H9 (cell line): ENCODE results near the gene ARL17A. TPM values are rescaled to one million over a fixed set of nuclear protein-coding genes. Genes with fewer than 3 reads are reported as not detected.
"Not testable (repeated sequence)": the region's sequence is repeated elsewhere in the genome, so short reads cannot be mapped to it uniquely, and the experiment has no call there.

Source experiments
- DNase-seq: peaks from one replicate; pipeline ENCODE4 v3.0.0-alpha.2; 2017
- H2AFZ ChIP-seq: one replicate; pipeline ENCODE4 v1.6.1; 2013; ENCODE audit warnings: mild to moderate bottlenecking, low read length, control low read depth, moderate library complexity
- H2AK5ac ChIP-seq: 2 replicates; pipeline ENCODE4 v1.6.1; 2013; ENCODE audit warnings: low read length, control low read depth, mixed read lengths; ENCODE audit not compliant: insufficient read length
- H2BK120ac ChIP-seq: one replicate; pipeline ENCODE4 v1.6.1; 2013; ENCODE audit warnings: low read depth, mild to moderate bottlenecking, low read length, control low read depth, inconsistent platforms; ENCODE audit not compliant: poor library complexity, severe bottlenecking
- H2BK12ac ChIP-seq: 2 replicates; pipeline ENCODE4 v1.6.1; 2013; ENCODE audit warnings: low read length, control low read depth, mixed read lengths, low read depth; ENCODE audit not compliant: insufficient read length
- H2BK15ac ChIP-seq: 2 replicates; pipeline ENCODE4 v1.6.1; 2013; ENCODE audit warnings: low read depth, low read length, control low read depth
- H2BK20ac ChIP-seq: one replicate; pipeline ENCODE4 v1.6.1; 2013; ENCODE audit warnings: low read depth, mild to moderate bottlenecking, low read length, control low read depth, inconsistent platforms; ENCODE audit not compliant: poor library complexity, severe bottlenecking
- H2BK5ac ChIP-seq: 2 replicates; pipeline ENCODE4 v1.6.1; 2013; ENCODE audit warnings: low read length, control low read depth, mixed read lengths; ENCODE audit not compliant: insufficient read length
- H3K14ac ChIP-seq: 2 replicates; pipeline ENCODE4 v1.6.1; 2013; ENCODE audit warnings: low read length, control low read depth; ENCODE audit not compliant: insufficient read depth
- H3K18ac ChIP-seq: 2 replicates; pipeline ENCODE4 v1.6.1; 2013; ENCODE audit warnings: low read depth, mild to moderate bottlenecking, mixed read lengths, low read length, control low read depth; ENCODE audit not compliant: insufficient read length
- H3K23ac ChIP-seq: 2 replicates; pipeline ENCODE4 v1.6.1; 2013; ENCODE audit warnings: low read length, control low read depth, mixed read lengths, low read depth; ENCODE audit not compliant: insufficient read length
- H3K23me2 ChIP-seq: 2 replicates; pipeline ENCODE4 v1.6.1; 2013; ENCODE audit warnings: low read depth, mild to moderate bottlenecking, mixed read lengths, low read length, control low read depth; ENCODE audit not compliant: insufficient read length, poor library complexity, severe bottlenecking
- H3K27ac ChIP-seq: 2 replicates; pipeline ENCODE4 v1.5.1; 2013; ENCODE audit warnings: low read length, control low read depth, mixed read lengths, low read depth; ENCODE audit not compliant: insufficient read length
- H3K27me3 ChIP-seq: 2 replicates; pipeline ENCODE4 v1.6.1; 2013; ENCODE audit warnings: low read length, control low read depth, inconsistent platforms; ENCODE audit not compliant: insufficient read depth
- H3K4ac ChIP-seq: 2 replicates; pipeline ENCODE4 v1.6.1; 2013; ENCODE audit warnings: low read depth, mild to moderate bottlenecking, control low read depth, inconsistent platforms, low read length, moderate library complexity
- H3K4me1 ChIP-seq: 2 replicates; pipeline ENCODE4 v1.6.1; 2013; ENCODE audit warnings: low read length, control low read depth, inconsistent platforms; ENCODE audit not compliant: insufficient read depth
- H3K4me2 ChIP-seq: 2 replicates; pipeline ENCODE4 v1.6.1; 2013; ENCODE audit warnings: low read length, control low read depth, mixed read lengths; ENCODE audit not compliant: insufficient read length, insufficient read depth
- H3K56ac ChIP-seq: 2 replicates; pipeline ENCODE4 v1.6.1; 2013; ENCODE audit warnings: low read depth, mild to moderate bottlenecking, mixed read lengths, low read length, control low read depth; ENCODE audit not compliant: insufficient read length
- H3K79me1 ChIP-seq: 2 replicates; pipeline ENCODE4 v1.6.1; 2013; ENCODE audit warnings: low read depth, mild to moderate bottlenecking, moderate library complexity, low read length, control low read depth, inconsistent platforms; ENCODE audit not compliant: insufficient read depth, poor library complexity, severe bottlenecking
- H3K79me2 ChIP-seq: 2 replicates; pipeline ENCODE4 v1.6.1; 2013; ENCODE audit warnings: low read length, control low read depth, inconsistent platforms; ENCODE audit not compliant: insufficient read depth
- H3K9ac ChIP-seq: 2 replicates; pipeline ENCODE4 v1.6.1; 2013; ENCODE audit warnings: low read length, control low read depth, mixed read lengths; ENCODE audit not compliant: insufficient read length; ENCODE audit errors: extremely low read depth
- H3K9me3 ChIP-seq: one replicate; pipeline ENCODE4 v1.6.1; 2013; ENCODE audit warnings: low read depth, low read length, inconsistent platforms; ENCODE audit not compliant: control insufficient read depth
- H3T11ph ChIP-seq: one replicate; pipeline ENCODE4 v1.6.1; 2013; ENCODE audit warnings: mild to moderate bottlenecking, low read length, control low read depth, inconsistent platforms
- H4K20me1 ChIP-seq: one replicate; pipeline ENCODE4 v1.6.1; 2013; ENCODE audit not compliant: control insufficient read depth, insufficient read length, insufficient read depth
- H4K5ac ChIP-seq: 2 replicates; pipeline ENCODE4 v1.6.1; 2013; ENCODE audit warnings: low read depth, mild to moderate bottlenecking, mixed read lengths, low read length, control low read depth; ENCODE audit not compliant: insufficient read length
- H4K8ac ChIP-seq: replicated peaks from 2 replicates; pipeline ENCODE4 v1.6.1; 2013; ENCODE audit warnings: low read length, control low read depth, mixed read lengths, low read depth; ENCODE audit not compliant: insufficient read length
- H4K91ac ChIP-seq: 2 replicates; pipeline ENCODE4 v1.6.1; 2013; ENCODE audit warnings: low read depth, mild to moderate bottlenecking, moderate library complexity, mixed read lengths, low read length, control low read depth; ENCODE audit not compliant: insufficient read length
- H3K27ac Mint-ChIP-seq, 3 experiments: 2 replicates in 2 of 3; 3 replicates in 1 of 3; pipeline ENCODE4 v1.8.0; 2020 to 2021; ENCODE audit warnings: mixed read lengths in 3 of 3, mild to moderate bottlenecking in 1 of 3, moderate library complexity in 1 of 3
- H3K27me3 Mint-ChIP-seq: 2 replicates; pipeline ENCODE4 v1.8.0; 2021; ENCODE audit warnings: low read depth, mild to moderate bottlenecking, moderate library complexity, mixed read lengths
- H3K36me3 Mint-ChIP-seq, 3 experiments: 2 replicates in 2 of 3; 3 replicates in 1 of 3; pipeline ENCODE4 v1.8.0; 2020 to 2021; ENCODE audit warnings: low read depth in 3 of 3, mixed read lengths in 3 of 3; ENCODE audit not compliant: insufficient read depth in 1 of 3
- H3K4me1 Mint-ChIP-seq, 2 experiments: 2 replicates each; pipeline ENCODE4 v1.8.0; 2020; ENCODE audit warnings: mixed read lengths in 2 of 2
- H3K4me3 Mint-ChIP-seq, 2 experiments: 2 replicates in 1 of 2; 3 replicates in 1 of 2; pipeline ENCODE4 v1.8.0; 2020 to 2021; ENCODE audit warnings: mild to moderate bottlenecking in 2 of 2, mixed read lengths in 2 of 2, moderate library complexity in 1 of 2
- H3K9me3 Mint-ChIP-seq, 2 experiments: 2 replicates in 1 of 2; 3 replicates in 1 of 2; pipeline ENCODE4 v1.8.0; 2020; ENCODE audit warnings: mild to moderate bottlenecking in 2 of 2, mixed read lengths in 2 of 2, moderate library complexity in 1 of 2
- WGBS: extraction: QIAGEN DNeasy Blood & Tissue Kit; methylation state at CpG from one replicate; pipeline ENCODE4 v1.1.7; 2013; ENCODE audit warnings: missing lambda C conversion rate, low lambda C conversion rate, mixed read lengths; ENCODE audit not compliant: insufficient read length; ENCODE audit errors: extremely low coverage; 5-methylcytosine and 5-hydroxymethylcytosine counted together
- total RNA-seq: library from RNA; stranded (reverse); gene quantifications from 2 replicates; pipeline ENCODE4 v1.2.1, GENCODE V29; 2021

Gene ARL17A
- total RNA-seq, 1 experiment from 2014 or later, result 12.2 TPM

DNA sequence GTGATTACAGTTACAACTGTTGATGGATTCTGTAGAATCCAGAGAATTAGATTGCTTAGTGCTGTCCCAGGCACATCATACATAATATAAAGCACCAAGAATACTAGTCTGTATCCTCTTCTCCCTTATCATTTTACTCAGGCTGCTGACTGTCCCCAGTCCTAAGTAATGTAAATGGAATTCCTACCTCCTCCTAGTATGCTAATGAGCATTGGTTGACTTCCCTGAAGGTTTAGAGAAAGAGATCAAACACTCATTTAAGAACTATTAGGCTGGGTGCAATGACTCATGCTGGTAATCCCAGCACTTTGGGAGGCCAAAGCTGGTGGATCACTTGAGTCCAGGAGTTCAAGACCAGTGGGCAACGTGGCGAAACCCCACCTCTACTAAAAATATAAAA, 48.0 kb upstream of the ARL17A start:
- H3K18ac ChIP-seq, H3K4me3 Mint-ChIP-seq, H2BK12ac ChIP-seq, H3K4me2 ChIP-seq, H3K4ac ChIP-seq, H3K27me3 ChIP-seq, H2BK5ac ChIP-seq, H3K23ac ChIP-seq, H3K9me3 ChIP-seq, H4K5ac ChIP-seq, H3K27me3 Mint-ChIP-seq, H3K79me1 ChIP-seq, H3K14ac ChIP-seq, H3T11ph ChIP-seq, H3K36me3 Mint-ChIP-seq, H2AK5ac ChIP-seq, H3K4me1 ChIP-seq, H3K27ac ChIP-seq, H3K23me2 ChIP-seq, H3K9ac ChIP-seq, H3K56ac ChIP-seq, H3K27ac Mint-ChIP-seq, H4K20me1 ChIP-seq, H3K9me3 Mint-ChIP-seq, H2AFZ ChIP-seq, H3K4me1 Mint-ChIP-seq, DNase-seq, H2BK20ac ChIP-seq, H4K8ac ChIP-seq, H3K79me2 ChIP-seq, H2BK120ac ChIP-seq, H2BK15ac ChIP-seq, H4K91ac ChIP-seq: not testable (repeated sequence)
- WGBS, result no CpG with 5 or more reads among the region's 2 CpGs

DNA sequence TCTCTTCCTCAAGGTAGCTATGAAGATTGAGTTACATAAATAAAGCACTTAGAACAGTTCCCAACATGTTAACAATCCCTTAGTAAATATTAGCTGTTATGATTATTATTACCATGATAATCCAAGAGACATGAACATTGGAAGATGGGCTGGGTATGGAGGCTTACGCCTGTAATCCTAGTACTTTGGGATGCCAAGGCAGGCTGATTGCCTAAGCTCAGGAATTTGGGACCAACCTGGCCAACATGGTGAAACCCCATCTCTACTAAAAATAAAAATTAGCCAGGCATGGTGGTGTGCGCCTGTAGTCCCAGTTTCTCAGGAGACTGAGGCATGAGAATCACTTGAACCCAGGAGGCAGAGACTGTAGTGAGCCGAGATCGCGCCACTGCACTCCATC, 45.2 kb upstream of the ARL17A start:
- not testable (repeated sequence) for H3K36me3 Mint-ChIP-seq, H2BK12ac ChIP-seq, H2BK5ac ChIP-seq, H3K56ac ChIP-seq, H3K14ac ChIP-seq, H3T11ph ChIP-seq, H3K23me2 ChIP-seq, H3K4me1 ChIP-seq, H4K20me1 ChIP-seq, H2BK15ac ChIP-seq, H2AK5ac ChIP-seq, H3K4me2 ChIP-seq, H3K4me3 Mint-ChIP-seq, H3K9me3 ChIP-seq, H4K5ac ChIP-seq, H3K9ac ChIP-seq, H3K79me1 ChIP-seq, H3K4me1 Mint-ChIP-seq, H3K27me3 ChIP-seq, H3K18ac ChIP-seq, H4K8ac ChIP-seq, H3K27ac ChIP-seq, H4K91ac ChIP-seq, H2AFZ ChIP-seq, H3K27me3 Mint-ChIP-seq, H2BK120ac ChIP-seq, H3K27ac Mint-ChIP-seq, H3K79me2 ChIP-seq, DNase-seq, H2BK20ac ChIP-seq, H3K23ac ChIP-seq, H3K9me3 Mint-ChIP-seq, H3K4ac ChIP-seq
- no CpG with 5 or more reads among the region's 5 CpGs for WGBS
